Measurements from ENCODE around the gene ACVR1.

The ACVR1 gene

GRCh38 chr2:157903151-157903550, 27.0 kb upstream of the ACVR1 start:
- H3K4me3 ChIP-seq (ENCODE audit: low read depth, low read length), result no peak overlapping the region
- H3K4me1 ChIP-seq (ENCODE audit: control insufficient read depth, insufficient read depth, low read length), result peaks cover 5% of the 10 kb centered on the region
- H3K36me3 ChIP-seq (ENCODE audit: control insufficient read depth, insufficient read depth, low read length), result no peaks in the 10 kb centered on the region
- no peak overlapping the region for H3K9ac ChIP-seq (ENCODE audit: low read depth, low read length)
- no peaks in the 10 kb centered on the region for H3K9me3 ChIP-seq (ENCODE audit: control insufficient read depth, insufficient read depth, low read length)
- H3K27me3 ChIP-seq (ENCODE audit: control insufficient read depth, insufficient read depth, low read length), result no peaks in the 10 kb centered on the region

- Histone ChIP-seq H3K27me3 (ENCODE audit: control insufficient read depth, insufficient read depth, low read length) (no peaks in the 10 kb centered on the region), H3K9me3 (ENCODE audit: control insufficient read depth, insufficient read depth, low read length) (no peaks in the 10 kb centered on the region), H3K36me3 (ENCODE audit: control insufficient read depth, insufficient read depth, low read length) (no peaks in the 10 kb centered on the region), H3K4me1 (ENCODE audit: control insufficient read depth, insufficient read depth, low read length) (peaks cover 5% of the 10 kb centered on the region), H3K4me3 (ENCODE audit: low read depth, low read length) (no peak overlapping the region), H3K9ac (ENCODE audit: low read depth, low read length) (no peak overlapping the region)
These were observed 26.6 kb upstream of the ACVR1 start for GRCh38 chr2:157902692-157903091.

GRCh38 chr2:157901325-157901724, 25.2 kb upstream of the ACVR1 start:
- Histone ChIP-seq H3K4me1 (ENCODE audit: control insufficient read depth, insufficient read depth, low read length) (peaks cover 5% of the 10 kb centered on the region), H3K27me3 (ENCODE audit: control insufficient read depth, insufficient read depth, low read length) (no peaks in the 10 kb centered on the region), H3K9ac (ENCODE audit: low read depth, low read length) (no peak overlapping the region), H3K9me3 (ENCODE audit: control insufficient read depth, insufficient read depth, low read length) (no peaks in the 10 kb centered on the region), H3K4me3 (ENCODE audit: low read depth, low read length) (no peak overlapping the region), H3K36me3 (ENCODE audit: control insufficient read depth, insufficient read depth, low read length) (no peaks in the 10 kb centered on the region)

GRCh38 chr2:157900684-157901083, 24.6 kb upstream of the ACVR1 start:
- Histone ChIP-seq H3K9ac (ENCODE audit: low read depth, low read length) (no peak overlapping the region), H3K4me3 (ENCODE audit: low read depth, low read length) (no peak overlapping the region), H3K4me1 (ENCODE audit: control insufficient read depth, insufficient read depth, low read length) (peaks cover 6% of the 10 kb centered on the region)

GRCh38 chr2:157900203-157900602, 24.1 kb upstream of the ACVR1 start:
- no peaks in the 10 kb centered on the region for H3K27me3 ChIP-seq (ENCODE audit: control insufficient read depth, insufficient read depth, low read length)
- no peak overlapping the region for H3K4me3 ChIP-seq (ENCODE audit: low read depth, low read length)
- no peaks in the 10 kb centered on the region for H3K36me3 ChIP-seq (ENCODE audit: control insufficient read depth, insufficient read depth, low read length)
- H3K9me3 ChIP-seq (ENCODE audit: control insufficient read depth, insufficient read depth, low read length), result no peaks in the 10 kb centered on the region
- H3K9ac ChIP-seq (ENCODE audit: low read depth, low read length), result no peak overlapping the region
- peaks cover 10% of the 10 kb centered on the region for H3K4me1 ChIP-seq (ENCODE audit: control insufficient read depth, insufficient read depth, low read length)

More at GRCh38 chr2:157900684-157901083, 24.6 kb upstream of the ACVR1 start:
- no peaks in the 10 kb centered on the region for H3K27me3 ChIP-seq (ENCODE audit: control insufficient read depth, insufficient read depth, low read length)
- H3K36me3 ChIP-seq (ENCODE audit: control insufficient read depth, insufficient read depth, low read length), result no peaks in the 10 kb centered on the region
- H3K9me3 ChIP-seq (ENCODE audit: control insufficient read depth, insufficient read depth, low read length), result no peaks in the 10 kb centered on the region

GRCh38 chr2:157899125-157899839, 23.2 kb upstream of the ACVR1 start:
- H3K4me1 ChIP-seq (ENCODE audit: control insufficient read depth, insufficient read depth, low read length), result peaks cover 10% of the 10 kb centered on the region
- H3K4me3 ChIP-seq (ENCODE audit: low read depth, low read length), result no peak overlapping the region
- no peak overlapping the region for H3K9ac ChIP-seq (ENCODE audit: low read depth, low read length)
- no peaks in the 10 kb centered on the region for H3K27me3 ChIP-seq (ENCODE audit: control insufficient read depth, insufficient read depth, low read length)
- H3K36me3 ChIP-seq (ENCODE audit: control insufficient read depth, insufficient read depth, low read length), result no peaks in the 10 kb centered on the region
- H3K9me3 ChIP-seq (ENCODE audit: control insufficient read depth, insufficient read depth, low read length), result no peaks in the 10 kb centered on the region

GRCh38 chr2:157898591-157898996, 22.5 kb upstream of the ACVR1 start:
- Histone ChIP-seq H3K9ac (ENCODE audit: low read depth, low read length) (no peak overlapping the region), H3K27me3 (ENCODE audit: control insufficient read depth, insufficient read depth, low read length) (no peaks in the 10 kb centered on the region), H3K4me3 (ENCODE audit: low read depth, low read length) (no peak overlapping the region), H3K4me1 (ENCODE audit: control insufficient read depth, insufficient read depth, low read length) (peaks cover 9% of the 10 kb centered on the region), H3K36me3 (ENCODE audit: control insufficient read depth, insufficient read depth, low read length) (no peaks in the 10 kb centered on the region), H3K9me3 (ENCODE audit: control insufficient read depth, insufficient read depth, low read length) (no peaks in the 10 kb centered on the region)

GRCh38 chr2:157897106-157897971, 21.2 kb upstream of the ACVR1 start:
- Histone ChIP-seq H3K27me3 (ENCODE audit: control insufficient read depth, insufficient read depth, low read length) (no peaks in the 10 kb centered on the region), H3K4me3 (ENCODE audit: low read depth, low read length) (no peak overlapping the region), H3K9ac (ENCODE audit: low read depth, low read length) (no peak overlapping the region), H3K4me1 (ENCODE audit: control insufficient read depth, insufficient read depth, low read length) (peaks cover 5% of the 10 kb centered on the region), H3K9me3 (ENCODE audit: control insufficient read depth, insufficient read depth, low read length) (no peaks in the 10 kb centered on the region), H3K36me3 (ENCODE audit: control insufficient read depth, insufficient read depth, low read length) (no peaks in the 10 kb centered on the region)

GRCh38 chr2:157895531-157895930, 19.4 kb upstream of the ACVR1 start:
- no peak overlapping the region for H3K9ac ChIP-seq (ENCODE audit: low read depth, low read length)
- H3K4me1 ChIP-seq (ENCODE audit: control insufficient read depth, insufficient read depth, low read length), result peaks cover 18% of the 10 kb centered on the region
- H3K27me3 ChIP-seq (ENCODE audit: control insufficient read depth, insufficient read depth, low read length), result no peaks in the 10 kb centered on the region
- H3K4me3 ChIP-seq (ENCODE audit: low read depth, low read length), result no peak overlapping the region
- H3K36me3 ChIP-seq (ENCODE audit: control insufficient read depth, insufficient read depth, low read length), result no peaks in the 10 kb centered on the region
- no peaks in the 10 kb centered on the region for H3K9me3 ChIP-seq (ENCODE audit: control insufficient read depth, insufficient read depth, low read length)

- H3K9me3 ChIP-seq (ENCODE audit: control insufficient read depth, insufficient read depth, low read length), result no peaks in the 10 kb centered on the region
- H3K9ac ChIP-seq (ENCODE audit: low read depth, low read length), result no peak overlapping the region
- no peaks in the 10 kb centered on the region for H3K36me3 ChIP-seq (ENCODE audit: control insufficient read depth, insufficient read depth, low read length)
- peaks cover 22% of the 10 kb centered on the region for H3K4me1 ChIP-seq (ENCODE audit: control insufficient read depth, insufficient read depth, low read length)
- H3K4me3 ChIP-seq (ENCODE audit: low read depth, low read length), result no peak overlapping the region
- H3K27me3 ChIP-seq (ENCODE audit: control insufficient read depth, insufficient read depth, low read length), result no peaks in the 10 kb centered on the region
These were observed 18.7 kb upstream of the ACVR1 start for GRCh38 chr2:157894694-157895435.

GRCh38 chr2:157893611-157894010, 17.5 kb upstream of the ACVR1 start:
- no peak overlapping the region for H3K9ac ChIP-seq (ENCODE audit: low read depth, low read length)
- H3K27me3 ChIP-seq (ENCODE audit: control insufficient read depth, insufficient read depth, low read length), result no peaks in the 10 kb centered on the region
- H3K36me3 ChIP-seq (ENCODE audit: control insufficient read depth, insufficient read depth, low read length), result no peaks in the 10 kb centered on the region
- no peak overlapping the region for H3K4me3 ChIP-seq (ENCODE audit: low read depth, low read length)
- no peaks in the 10 kb centered on the region for H3K9me3 ChIP-seq (ENCODE audit: control insufficient read depth, insufficient read depth, low read length)
- peaks cover 22% of the 10 kb centered on the region for H3K4me1 ChIP-seq (ENCODE audit: control insufficient read depth, insufficient read depth, low read length)

All from iPS-15b (cell line).